Spleen (tissue), 11 donors: ENCODE measurements around the gene GHRH. TPM values are rescaled to one million over a fixed set of nuclear protein-coding genes. Genes with fewer than 3 reads are reported as not detected.
A peak's percentile ranks its signal among the peaks of the same experiment; 100 is the strongest.

Source experiments
- DNase-seq: peaks from one replicate; pipeline ENCODE4 v3.0.0-alpha.2; 2020
- H3K27ac ChIP-seq, 8 donors: fragments of 200-600 bp; sonication (generic) in 7 of 8; 1 replicate in 4 of 8; 2 replicates in 4 of 8; pipeline versions ENCODE4 v1.5.0 to v1.8.0; 2016 to 2021; ENCODE audit warnings: inconsistent platforms in 4 of 8, mild to moderate bottlenecking in 4 of 8, moderate library complexity in 1 of 8
- H3K27me3 ChIP-seq, 7 donors: fragments of 200-600 bp; sonication (generic) in 6 of 7; replicated peaks in 1 of 7; 1 replicate in 4 of 7; 2 replicates in 3 of 7; pipeline versions ENCODE4 v1.5.0 to v1.8.0; 2016 to 2021; ENCODE audit warnings: inconsistent platforms in 3 of 7, mild to moderate bottlenecking in 1 of 7
- H3K36me3 ChIP-seq, 6 donors: fragments of 200-600 bp; sonication (generic) in 5 of 6; 1 replicate in 4 of 6; 2 replicates in 2 of 6; pipeline versions ENCODE4 v1.5.0 to v1.8.0; 2016 to 2021; ENCODE audit warnings: inconsistent platforms in 2 of 6
- H3K4me1 ChIP-seq, 6 donors: fragments of 200-600 bp; sonication (generic) in 5 of 6; 1 replicate in 3 of 6; 2 replicates in 3 of 6; pipeline versions ENCODE4 v1.5.0 to v1.8.0; 2016 to 2021; ENCODE audit warnings: inconsistent platforms in 3 of 6
- H3K4me3 ChIP-seq, 8 donors: fragments of 200-600 bp; sonication (generic) in 7 of 8; 1 replicate in 4 of 8; 2 replicates in 4 of 8; pipeline versions ENCODE4 v1.5.0 to v1.8.0; 2016 to 2021; ENCODE audit warnings: inconsistent platforms in 4 of 8, mild to moderate bottlenecking in 4 of 8, moderate library complexity in 2 of 8
- H3K9me3 ChIP-seq, 8 donors: fragments of 200-600 bp; sonication (generic) in 7 of 8; 1 replicate in 4 of 8; 2 replicates in 4 of 8; pipeline versions ENCODE4 v1.5.0 to v1.8.0; 2016 to 2021; ENCODE audit warnings: inconsistent platforms in 4 of 8
- POLR2A ChIP-seq, 3 donors: fragments of 450-650 bp; IDR thresholded peaks; one replicate each; pipeline ENCODE4 v1.5.1; 2017; ENCODE audit warnings: antibody characterized with exemption in 3 of 3, mild to moderate bottlenecking in 1 of 3
- POLR2AphosphoS5 ChIP-seq, 3 donors: sonication (generic); formaldehyde crosslinking; IDR thresholded peaks; one replicate each; pipeline ENCODE4 v1.5.1; 2017; ENCODE audit warnings: antibody characterized with exemption in 3 of 3
- WGBS, 5 donors: extraction: QIAGEN DNeasy Blood & Tissue Kit in 3 of 5; methylation state at CpG; one replicate each; pipeline versions ENCODE4 v1.1.5 to v1.1.7; 2013 to 2018; 5-methylcytosine and 5-hydroxymethylcytosine counted together
- intact Hi-C: fragments of 100-400 bp; cut with DNase I; formaldehyde crosslinking; loops from one replicate; pipeline ENCODE4 v1.15.0; 2023; ENCODE audit warnings: low total_unique reads
- polyA plus RNA-seq, 3 donors: library from polyadenylated mRNA; stranded (reverse); fragments of 200-250 nt; gene quantifications; one replicate each; pipeline ENCODE4 v1.2.1, GENCODE V29; 2013
- total RNA-seq, 7 donors: library from RNA; depleted of rRNA in 3 of 7; stranded (reverse); fragments of >200 nt in 3 of 7; fragmentation: NEBNext Ultra II Directional in 4 of 7; extraction: Animal tissue kit (Norgen Biotek cat#: 25700) in 4 of 7; gene quantifications; one replicate each; pipeline versions ENCODE4 v1.1.0 to v1.2.1, GENCODE V29; 2016 to 2021
- TF ChIP-seq, protein P1 (sequence below), 11 experiments: fragments of 200-600 bp in 7 of 11; fragments of 450-650 bp in 4 of 11; sonication (generic) in 4 of 11; IDR thresholded peaks in 8 of 11; conservative IDR thresholded peaks in 3 of 11; 1 replicate in 7 of 11; 2 replicates in 4 of 11; pipeline versions ENCODE4 v1.4.0 to v1.8.0; 2016 to 2021; ENCODE audit warnings: antibody characterized with exemption in 11 of 11, inconsistent platforms in 4 of 11, mild to moderate bottlenecking in 1 of 11
- donor health status: healthy with polysubstance abuse.
- donor health status: DM: no; HTN: no; CAD: no; lungs with moderate emphysema.
- donor health status: DM: no; HTN: no; CAD: no.
- donor health status: Bipolar disorder and iron deficiency.
- donor health status: healthy.
- donor health status: DM: no; HTN: no; CAD: no.
- donor health status: DM: yes; HTN: yes; CAD: no.

The GHRH gene
- total and polyA plus RNA-seq, 10 donors, result not detected

DNA sequence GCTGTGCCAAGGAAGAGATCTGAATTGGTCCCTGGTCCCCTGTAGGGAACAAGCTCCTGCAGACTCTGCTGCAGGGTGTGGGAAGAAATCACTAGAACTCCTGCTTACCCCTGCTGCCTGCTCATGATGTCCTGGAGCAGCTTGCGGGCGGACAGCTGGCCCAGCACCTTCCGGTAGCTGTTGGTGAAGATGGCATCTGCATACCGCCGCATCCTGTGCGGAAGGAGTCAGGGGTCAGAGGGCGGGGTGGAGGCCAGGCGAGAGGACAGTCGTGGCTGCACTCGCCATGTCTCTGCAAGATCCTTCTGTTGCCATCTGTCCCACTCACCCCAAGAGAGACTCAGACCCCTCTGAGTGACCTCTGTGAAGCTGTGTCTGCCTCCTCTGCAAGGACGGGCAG, 5.3 kb downstream of the GHRH start:
- Histone ChIP-seq H3K9me3 (peaks cover 0 to 11% (median 0%) of the 10 kb centered on the region in 8 donors), H3K27ac (no peak overlapping the region), H3K27me3 (peaks cover 0 to 28% (median 0%) of the 10 kb centered on the region in 7 donors), H3K36me3 (no peaks in the 10 kb centered on the region), H3K4me1 (peaks cover 0 to 4% (median 0%) of the 10 kb centered on the region in 6 donors), H3K4me3 (no peak overlapping the region)
- peak; percentile 51 for DNase-seq
- 73 to 94% (median 85%) methylated on average over 10 to 11 of the region's 11 CpGs for WGBS, 5 donors
- intact Hi-C loops, result no loop called here
- TF ChIP-seq POLR2AphosphoS5 (IDR thresholded peaks at IDR 0.05), result no peak
- no peak for TF ChIP-seq POLR2A (IDR thresholded peaks at IDR 0.05)
- TF ChIP-seq, protein P1, sequence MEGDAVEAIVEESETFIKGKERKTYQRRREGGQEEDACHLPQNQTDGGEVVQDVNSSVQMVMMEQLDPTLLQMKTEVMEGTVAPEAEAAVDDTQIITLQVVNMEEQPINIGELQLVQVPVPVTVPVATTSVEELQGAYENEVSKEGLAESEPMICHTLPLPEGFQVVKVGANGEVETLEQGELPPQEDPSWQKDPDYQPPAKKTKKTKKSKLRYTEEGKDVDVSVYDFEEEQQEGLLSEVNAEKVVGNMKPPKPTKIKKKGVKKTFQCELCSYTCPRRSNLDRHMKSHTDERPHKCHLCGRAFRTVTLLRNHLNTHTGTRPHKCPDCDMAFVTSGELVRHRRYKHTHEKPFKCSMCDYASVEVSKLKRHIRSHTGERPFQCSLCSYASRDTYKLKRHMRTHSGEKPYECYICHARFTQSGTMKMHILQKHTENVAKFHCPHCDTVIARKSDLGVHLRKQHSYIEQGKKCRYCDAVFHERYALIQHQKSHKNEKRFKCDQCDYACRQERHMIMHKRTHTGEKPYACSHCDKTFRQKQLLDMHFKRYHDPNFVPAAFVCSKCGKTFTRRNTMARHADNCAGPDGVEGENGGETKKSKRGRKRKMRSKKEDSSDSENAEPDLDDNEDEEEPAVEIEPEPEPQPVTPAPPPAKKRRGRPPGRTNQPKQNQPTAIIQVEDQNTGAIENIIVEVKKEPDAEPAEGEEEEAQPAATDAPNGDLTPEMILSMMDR (IDR thresholded peaks at IDR 0.05 in 8 of 11, conservative IDR thresholded peaks at IDR 0.05 in 3 of 11), result no peak

DNA sequence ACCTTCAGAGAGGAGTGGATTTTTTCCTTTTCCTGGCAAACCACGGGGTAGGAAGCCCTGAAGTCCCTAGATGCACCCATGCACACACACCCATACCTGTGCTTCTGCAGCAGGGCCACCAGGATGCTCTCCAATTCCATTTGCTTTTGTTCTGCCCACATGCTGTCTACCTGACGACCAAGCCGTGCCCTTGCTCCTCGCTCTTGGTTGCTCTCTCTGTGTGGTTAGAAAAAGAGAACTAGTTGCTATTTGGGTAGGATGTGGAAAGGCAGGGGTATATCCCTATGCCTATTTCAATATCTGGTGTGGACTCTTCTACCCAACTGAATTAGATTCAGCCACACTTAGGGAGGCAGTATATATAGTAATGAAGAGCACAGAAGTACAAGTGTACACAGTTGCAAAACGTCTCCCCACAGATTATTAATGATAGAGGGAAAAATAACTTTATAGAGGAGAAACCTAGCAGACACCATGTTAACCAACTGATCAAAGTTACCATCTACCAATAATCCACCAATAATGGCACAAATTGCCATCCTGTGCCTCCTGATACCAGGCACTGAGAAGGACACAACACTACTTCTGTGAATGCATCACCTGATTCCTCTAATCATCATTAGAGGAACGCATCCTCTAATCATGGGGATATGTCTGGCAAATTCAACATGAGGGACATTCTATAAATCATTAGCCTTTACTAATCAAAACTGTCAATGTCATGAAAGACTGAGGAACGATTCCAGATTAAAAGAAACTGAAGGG, 7.3 kb downstream of the GHRH start:
- TF ChIP-seq POLR2AphosphoS5 (IDR thresholded peaks at IDR 0.05), result no peak
- TF ChIP-seq POLR2A (IDR thresholded peaks at IDR 0.05), result no peak
- TF ChIP-seq, protein P1 (IDR thresholded peaks at IDR 0.05 in 8 of 11, conservative IDR thresholded peaks at IDR 0.05 in 3 of 11), result no peak

DNA sequence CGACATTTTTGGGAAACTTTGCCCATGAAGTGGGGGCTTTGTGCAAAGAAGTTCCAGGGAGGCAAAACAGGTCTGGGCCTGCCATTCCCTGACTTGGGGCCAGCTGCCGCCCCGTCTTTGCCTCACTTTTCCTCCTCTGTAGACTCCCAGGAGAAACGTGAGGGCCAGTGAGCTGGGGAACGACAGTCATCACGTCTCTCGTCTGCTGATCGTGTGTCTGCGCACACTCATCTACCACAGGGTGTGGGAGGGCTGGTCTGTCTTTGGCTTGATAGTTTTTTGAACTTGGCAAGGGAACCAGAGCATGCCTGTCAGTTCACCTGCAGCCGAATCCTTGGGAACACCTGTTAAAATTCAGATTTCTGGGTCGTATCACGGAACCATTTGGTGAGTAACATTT, 8.5 kb downstream of the GHRH start:
- no peak for DNase-seq
- intact Hi-C loops, result no loop called here
- Histone ChIP-seq H3K27me3 (peaks cover 0 to 20% (median 0%) of the 10 kb centered on the region in 7 donors), H3K4me3 (no peak overlapping the region), H3K27ac (no peak overlapping the region), H3K36me3 (no peaks in the 10 kb centered on the region), H3K9me3 (peaks cover 0 to 11% (median 0%) of the 10 kb centered on the region in 8 donors), H3K4me1 (no peaks in the 10 kb centered on the region)
- 90 to 95% (median 92%) methylated on average over 12 of the region's 12 CpGs for WGBS, 5 donors
- no peak for TF ChIP-seq POLR2AphosphoS5 (IDR thresholded peaks at IDR 0.05)
- TF ChIP-seq, protein P1 (IDR thresholded peaks at IDR 0.05 in 8 of 11, conservative IDR thresholded peaks at IDR 0.05 in 3 of 11), result no peak
- TF ChIP-seq POLR2A (IDR thresholded peaks at IDR 0.05), result no peak

More for the DNA sequence above, 7.3 kb downstream of the GHRH start:
- H3K27ac ChIP-seq, result no peak overlapping the region
- peaks cover 0 to 24% (median 0%) of the 10 kb centered on the region in 7 donors for H3K27me3 ChIP-seq
- 57 to 82% (median 67%) methylated on average over 7 of the region's 7 CpGs for WGBS, 5 donors
- H3K4me3 ChIP-seq, result no peak overlapping the region
- H3K4me1 ChIP-seq, result no peaks in the 10 kb centered on the region
- peaks cover 0 to 11% (median 0%) of the 10 kb centered on the region in 8 donors for H3K9me3 ChIP-seq
- H3K36me3 ChIP-seq, result no peaks in the 10 kb centered on the region
- intact Hi-C loops, result no loop called here
- DNase-seq, result no peak

DNA sequence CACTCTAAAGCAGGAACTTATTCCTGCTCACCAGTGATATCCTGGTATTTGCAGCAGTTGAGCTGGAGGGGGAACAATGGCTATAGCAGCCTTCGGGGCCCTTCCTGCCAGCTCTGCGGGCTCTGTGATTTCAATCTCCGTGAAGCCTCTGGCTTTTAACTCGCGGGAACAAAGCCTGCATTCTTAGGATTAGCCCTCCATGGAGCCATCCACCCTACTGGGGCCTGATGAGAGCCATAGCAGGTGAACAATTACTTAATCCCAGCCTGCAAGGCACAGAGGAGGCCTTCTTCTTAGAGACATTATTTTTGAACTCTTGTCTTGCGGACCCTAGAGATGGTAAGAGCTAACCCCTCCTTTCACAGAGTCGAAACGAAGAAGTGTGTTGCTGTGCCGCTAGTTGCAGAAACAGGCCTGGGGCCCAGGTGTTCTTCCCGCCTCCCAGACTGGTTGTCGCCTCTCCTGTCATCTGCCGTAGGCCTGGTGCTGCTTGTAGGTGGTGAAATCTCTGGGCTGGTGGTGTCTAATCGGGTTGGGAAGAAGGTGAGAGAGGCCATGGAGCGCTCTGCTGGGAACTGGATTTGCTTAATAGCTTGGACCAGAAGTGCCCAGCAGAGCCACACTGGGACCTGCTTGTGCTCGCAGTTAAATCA, 9.7 kb downstream of the GHRH start:
- Histone ChIP-seq H3K9me3 (peaks cover 0 to 11% (median 0%) of the 10 kb centered on the region in 8 donors), H3K4me3 (no peak overlapping the region), H3K27me3 (peaks cover 0 to 14% (median 0%) of the 10 kb centered on the region in 7 donors), H3K27ac (no peak overlapping the region), H3K4me1 (no peaks in the 10 kb centered on the region), H3K36me3 (no peaks in the 10 kb centered on the region)
- intact Hi-C loops, result no loop called here
- 74 to 81% (median 80%) methylated on average over 15 of the region's 15 CpGs for WGBS, 5 donors
- DNase-seq, result no peak
- TF ChIP-seq, protein P1 (IDR thresholded peaks at IDR 0.05 in 8 of 11, conservative IDR thresholded peaks at IDR 0.05 in 3 of 11), result no peak
- TF ChIP-seq POLR2AphosphoS5 (IDR thresholded peaks at IDR 0.05), result no peak
- TF ChIP-seq POLR2A (IDR thresholded peaks at IDR 0.05), result no peak
